SK-N-SH (cell line): ENCODE results near the gene DR1. TPM values are rescaled to one million over a fixed set of nuclear protein-coding genes. Genes with fewer than 3 reads are reported as not detected.
A peak's percentile ranks its signal among the peaks of the same experiment; 100 is the strongest.

Experiments used
- CTCF ChIA-PET: fragments of 300-600, 350-600 bp; formaldehyde crosslinking; extraction: SDS; loops from one replicate; lab custom pipeline; 2021; lab: Yijun Ruan, JAX
- POLR2A ChIA-PET: fragments of 350-600 bp; sonication (Branson Sonifier 250); formaldehyde crosslinking; extraction: SDS; loops from one replicate; lab custom pipeline; 2020; ENCODE audit warnings: antibody characterized with exemption, inconsistent platforms; lab: Yijun Ruan, JAX
- DNase-seq: peaks from one replicate; pipeline ENCODE4 v3.0.0; 2012
- H2AFZ ChIP-seq: fragments of 200-600 bp; sonication (generic); 2 replicates; pipeline ENCODE4 v1.8.1; 2016; ENCODE audit warnings: antibody characterized with exemption, mild to moderate bottlenecking, low read depth
- H3F3A ChIP-seq: fragments of 200-600 bp; sonication (generic); replicated peaks from 2 replicates; pipeline ENCODE3; 2016; ENCODE audit warnings: antibody characterized with exemption, mild to moderate bottlenecking; ENCODE audit not compliant: insufficient read depth
- H3K27ac ChIP-seq, 2 experiments: fragments of 200-500 bp in 1 of 2; fragments of 200-600 bp in 1 of 2; sonication (Bioruptor generic) in 1 of 2; sonication (generic), shearing (Covaris generic) in 1 of 2; 2 replicates each; pipeline versions ENCODE4 v1.5.1 to v1.6.1; 2014 to 2016; ENCODE audit warnings: low read depth in 2 of 2, inconsistent platforms in 1 of 2, low read length in 1 of 2, mild to moderate bottlenecking in 1 of 2, mixed read lengths in 1 of 2
- H3K27me3 ChIP-seq: fragments of 200-600 bp; sonication (generic), shearing (Covaris generic); 2 replicates; pipeline ENCODE4 v1.6.1; 2016; ENCODE audit warnings: mixed run types; ENCODE audit not compliant: insufficient read depth
- H3K36me3 ChIP-seq, 2 experiments: fragments of 200-500 bp in 1 of 2; fragments of 200-600 bp in 1 of 2; sonication (Bioruptor generic) in 1 of 2; sonication (generic) in 1 of 2; replicated peaks in 1 of 2; 2 replicates each; pipeline versions ENCODE3 to v1.5.1; 2014 to 2016; ENCODE audit warnings: low read length in 1 of 2, mild to moderate bottlenecking in 1 of 2; ENCODE audit not compliant: insufficient read depth in 2 of 2, control insufficient read depth in 1 of 2
- H3K4me1 ChIP-seq, 2 experiments: fragments of 200-500 bp in 1 of 2; fragments of 200-600 bp in 1 of 2; sonication (Bioruptor generic) in 1 of 2; sonication (generic), shearing (Covaris generic) in 1 of 2; 2 replicates each; pipeline versions ENCODE4 v1.5.1 to v1.6.1; 2014 to 2016; ENCODE audit warnings: low read depth in 1 of 2, low read length in 1 of 2, mixed run types in 1 of 2; ENCODE audit not compliant: insufficient read depth in 2 of 2, control insufficient read depth in 1 of 2
- H3K4me2 ChIP-seq: fragments of 200-600 bp; sonication (generic), shearing (Covaris generic); 2 replicates; pipeline ENCODE4 v1.6.1; 2017; ENCODE audit warnings: mixed run types
- H3K4me3 ChIP-seq, 2 experiments: fragments of 200-500 bp in 1 of 2; fragments of 200-600 bp in 1 of 2; sonication (Bioruptor generic) in 1 of 2; sonication (generic), shearing (Covaris generic) in 1 of 2; 2 replicates each; pipeline versions ENCODE4 v1.5.1 to v1.8.1; 2014 to 2016; ENCODE audit warnings: low read depth in 2 of 2, inconsistent platforms in 1 of 2, low read length in 1 of 2, mild to moderate bottlenecking in 1 of 2, mixed read lengths in 1 of 2, moderate library complexity in 1 of 2
- H3K79me2 ChIP-seq: fragments of 200-600 bp; sonication (generic); 2 replicates; pipeline ENCODE4 v1.8.1; 2017; ENCODE audit warnings: mild to moderate bottlenecking; ENCODE audit not compliant: insufficient read depth
- H3K9ac ChIP-seq: fragments of 200-600 bp; sonication (generic); 2 replicates; pipeline ENCODE4 v1.6.1; 2017; ENCODE audit warnings: mixed run types
- H3K9me2 ChIP-seq: fragments of 200-600 bp; sonication (generic); 2 replicates; pipeline ENCODE4 v1.6.1; 2017; ENCODE audit warnings: mixed run types
- H3K9me3 ChIP-seq: fragments of 200-600 bp; sonication (generic); 2 replicates; pipeline ENCODE4 v1.6.1; 2017; ENCODE audit warnings: mixed run types, mild to moderate bottlenecking, moderate library complexity
- H4K20me1 ChIP-seq: fragments of 200-600 bp; sonication (generic); 2 replicates; pipeline ENCODE4 v1.6.1; 2017; ENCODE audit warnings: mild to moderate bottlenecking, mixed run types; ENCODE audit not compliant: insufficient read depth
- CHD2 ChIP-seq: fragments of 150-350 bp; IDR thresholded peaks from 2 replicates; pipeline ENCODE4 v1.6.1; 2018; ENCODE audit warnings: low read length; ENCODE audit not compliant: partially characterized antibody
- CTCF ChIP-seq: fragments of 200-600 bp; sonication (generic); IDR thresholded peaks from 2 replicates; pipeline ENCODE4 v1.6.1; 2017; ENCODE audit warnings: antibody characterized with exemption, mild to moderate bottlenecking, moderate library complexity
- FOSL2 ChIP-seq: IDR thresholded peaks from 2 replicates; pipeline ENCODE4 v1.4.0; 2012; ENCODE audit warnings: low read depth, mild to moderate bottlenecking, moderate library complexity, borderline replicate concordance
- GABPA ChIP-seq: IDR thresholded peaks from 2 replicates; pipeline ENCODE4 v1.4.0; 2012; ENCODE audit warnings: low read depth, mild to moderate bottlenecking
- MAX ChIP-seq: IDR thresholded peaks from 2 replicates; pipeline ENCODE4 v1.4.0; 2012; ENCODE audit warnings: low read depth
- MEF2A ChIP-seq: IDR thresholded peaks from 2 replicates; pipeline ENCODE4 v1.4.0; 2012; ENCODE audit warnings: low read depth, borderline replicate concordance
- RAD21 ChIP-seq: IDR thresholded peaks from 2 replicates; pipeline ENCODE4 v1.6.1; 2012; ENCODE audit warnings: mild to moderate bottlenecking, low read length
- RFX5 ChIP-seq: IDR thresholded peaks from 2 replicates; pipeline ENCODE4 v1.6.1; 2012; ENCODE audit warnings: mild to moderate bottlenecking, improper control_type of control experiment, low read length
- SMC3 ChIP-seq: IDR thresholded peaks from 2 replicates; pipeline ENCODE4 v1.6.1; 2012; ENCODE audit warnings: low read depth, low read length, improper control_type of control experiment
- TEAD4 ChIP-seq: IDR thresholded peaks from 2 replicates; pipeline ENCODE4 v1.4.0; 2012; ENCODE audit warnings: mild to moderate bottlenecking, borderline replicate concordance; ENCODE audit not compliant: insufficient read depth
- YY1 ChIP-seq: IDR thresholded peaks from 2 replicates; pipeline ENCODE4 v1.4.0; 2012; ENCODE audit warnings: low read depth, mild to moderate bottlenecking
- WGBS: methylation state at CpG from one replicate; pipeline ENCODE4 v1.1.6; 2017; ENCODE audit warnings: low lambda C conversion rate; 5-methylcytosine and 5-hydroxymethylcytosine counted together
- polyA plus RNA-seq, 3 experiments: library from polyadenylated mRNA; depleted of rRNA; stranded (reverse); fragments of >200 nt; gene quantifications; 2 replicates each; pipeline ENCODE4 v1.2.3, GENCODE V29; 2012
- TF ChIP-seq, protein P1 (sequence below): IDR thresholded peaks from 2 replicates; pipeline ENCODE4 v1.6.1; 2012; ENCODE audit warnings: mild to moderate bottlenecking, low read depth, low read length, moderate library complexity

The DR1 gene
- polyA plus RNA-seq, 1 of the 3 experiments (the other 2 are of a cell fraction): 12.8 TPM

- peaks cover 66% of the 10 kb centered on the region for H3K79me2 ChIP-seq
- no peaks in the 10 kb centered on the region; a peak in 1 of 4 replicates for H3K4me1 ChIP-seq
- ChIA-PET CTCF (interaction anchor here (1.0 to 3.2 kb wide), 3 partner anchors 12 to 485 kb away, joined by 3 to 17 read pairs (median 4); no protein-coding TSS in a partner anchor), POLR2A (interaction anchor here (1.1 to 1.6 kb wide), 3 partner anchors 104 to 535 kb away, joined by 3 to 11 read pairs (median 7); partner anchors contain the start of genes DNTTIP2 and MTF2)
- peaks cover 8 to 10% of the 10 kb centered on the region in 2 experiments for H3K36me3 ChIP-seq
- H3K27ac ChIP-seq: no peak overlapping the region
- H3K9ac ChIP-seq: no peak overlapping the region
- peaks cover 29% of the 10 kb centered on the region for H4K20me1 ChIP-seq
- no peaks in the 10 kb centered on the region for H3K9me2 ChIP-seq
- H2AFZ ChIP-seq: no peak overlapping the region
- H3F3A ChIP-seq: peaks cover 8% of the 10 kb centered on the region
- WGBS: 79% methylated on average over 6 of the region's 6 CpGs
- DNase-seq: no peak
- TF ChIP-seq FOSL2: no peak
- no peak for TF ChIP-seq SMC3
- H3K4me2 ChIP-seq: no peak overlapping the region
- H3K4me3 ChIP-seq: no peak overlapping the region; a peak in 2 of 4 replicates
- no peaks in the 10 kb centered on the region for H3K27me3 ChIP-seq
- H3K9me3 ChIP-seq: no peaks in the 10 kb centered on the region
Observed at GRCh38 chr1:93344484-93344883, 1.2 kb upstream of the DR1 start.

DNA sequence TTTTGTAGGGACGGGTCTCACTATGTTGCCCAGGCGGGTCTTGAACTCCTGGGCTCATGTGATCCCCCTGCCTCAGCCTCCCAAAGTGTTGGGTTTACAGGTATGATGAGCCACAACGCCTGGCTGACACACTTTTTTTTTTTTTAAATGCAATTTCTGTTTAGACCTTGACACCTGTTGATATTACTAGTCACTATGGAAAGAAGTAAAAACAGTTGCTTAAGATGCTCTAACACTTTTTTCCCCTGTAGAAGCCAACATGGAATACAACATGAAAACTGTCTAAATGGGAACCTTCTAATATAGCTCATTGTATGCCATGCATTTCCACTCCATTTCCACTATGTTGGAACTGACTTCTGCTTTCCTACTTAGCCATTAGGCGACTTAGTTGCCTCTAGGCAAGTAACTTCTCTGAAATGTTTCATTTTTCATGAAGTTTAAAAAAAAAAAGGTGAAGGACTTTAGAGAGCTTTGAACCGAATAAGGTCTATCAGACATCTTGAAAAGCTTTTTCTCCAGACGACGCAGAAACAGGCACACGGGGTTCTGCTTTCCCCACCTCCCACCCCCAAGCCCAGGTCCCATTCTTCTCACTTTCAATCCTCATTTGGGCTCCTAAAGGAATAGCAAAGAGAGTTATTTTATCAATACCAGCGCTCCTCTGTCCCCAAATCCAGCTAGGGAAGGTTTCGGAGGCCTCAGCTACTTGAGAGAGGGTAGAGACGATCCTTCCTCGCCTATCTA, 648 bp upstream of the DR1 start:
- H3F3A ChIP-seq: peaks cover 8% of the 10 kb centered on the region
- peaks cover 33% of the 10 kb centered on the region for H4K20me1 ChIP-seq
- peaks cover 12 to 14% of the 10 kb centered on the region in 2 experiments for H3K36me3 ChIP-seq
- no peaks in the 10 kb centered on the region for H3K9me3 ChIP-seq
- H3K9ac ChIP-seq: peak overlapping the region; percentile 99
- 20% methylated on average over 12 of the region's 12 CpGs for WGBS
- no peaks in the 10 kb centered on the region for H3K9me2 ChIP-seq
- H3K4me2 ChIP-seq: peak overlapping the region; percentile 83
- no peak for DNase-seq
- peak overlapping the region; percentile 91 to 96 for H3K4me3 ChIP-seq
- H3K4me1 ChIP-seq: peaks cover under 1 to 1% of the 10 kb centered on the region in 2 experiments; a peak in 2 of 4 replicates
- CTCF ChIA-PET: interaction anchor here (0.7 to 3.2 kb wide), 5 partner anchors 11 to 563 kb away, joined by 3 to 17 read pairs (median 3); no protein-coding TSS in a partner anchor
- H2AFZ ChIP-seq: peak overlapping the region; percentile 88
- POLR2A ChIA-PET: interaction anchor here (0.6 to 1.6 kb wide), 6 partner anchors 10 to 534 kb away, joined by 3 to 11 read pairs (median 5); partner anchors contain the start of genes DNTTIP2 and MTF2
- H3K79me2 ChIP-seq: peaks cover 72% of the 10 kb centered on the region
- H3K27ac ChIP-seq: peak overlapping the region; percentile 98 to 99
- TF ChIP-seq GABPA: no peak
- TF ChIP-seq FOSL2: no peak
- no peak for TF ChIP-seq MEF2A
- no peak for TF ChIP-seq MAX
- no peak for TF ChIP-seq CTCF
- TF ChIP-seq RAD21: no peak
- TF ChIP-seq RFX5: no peak
- TF ChIP-seq TEAD4: no peak
- no peak for TF ChIP-seq CHD2
- TF ChIP-seq, protein P1, sequence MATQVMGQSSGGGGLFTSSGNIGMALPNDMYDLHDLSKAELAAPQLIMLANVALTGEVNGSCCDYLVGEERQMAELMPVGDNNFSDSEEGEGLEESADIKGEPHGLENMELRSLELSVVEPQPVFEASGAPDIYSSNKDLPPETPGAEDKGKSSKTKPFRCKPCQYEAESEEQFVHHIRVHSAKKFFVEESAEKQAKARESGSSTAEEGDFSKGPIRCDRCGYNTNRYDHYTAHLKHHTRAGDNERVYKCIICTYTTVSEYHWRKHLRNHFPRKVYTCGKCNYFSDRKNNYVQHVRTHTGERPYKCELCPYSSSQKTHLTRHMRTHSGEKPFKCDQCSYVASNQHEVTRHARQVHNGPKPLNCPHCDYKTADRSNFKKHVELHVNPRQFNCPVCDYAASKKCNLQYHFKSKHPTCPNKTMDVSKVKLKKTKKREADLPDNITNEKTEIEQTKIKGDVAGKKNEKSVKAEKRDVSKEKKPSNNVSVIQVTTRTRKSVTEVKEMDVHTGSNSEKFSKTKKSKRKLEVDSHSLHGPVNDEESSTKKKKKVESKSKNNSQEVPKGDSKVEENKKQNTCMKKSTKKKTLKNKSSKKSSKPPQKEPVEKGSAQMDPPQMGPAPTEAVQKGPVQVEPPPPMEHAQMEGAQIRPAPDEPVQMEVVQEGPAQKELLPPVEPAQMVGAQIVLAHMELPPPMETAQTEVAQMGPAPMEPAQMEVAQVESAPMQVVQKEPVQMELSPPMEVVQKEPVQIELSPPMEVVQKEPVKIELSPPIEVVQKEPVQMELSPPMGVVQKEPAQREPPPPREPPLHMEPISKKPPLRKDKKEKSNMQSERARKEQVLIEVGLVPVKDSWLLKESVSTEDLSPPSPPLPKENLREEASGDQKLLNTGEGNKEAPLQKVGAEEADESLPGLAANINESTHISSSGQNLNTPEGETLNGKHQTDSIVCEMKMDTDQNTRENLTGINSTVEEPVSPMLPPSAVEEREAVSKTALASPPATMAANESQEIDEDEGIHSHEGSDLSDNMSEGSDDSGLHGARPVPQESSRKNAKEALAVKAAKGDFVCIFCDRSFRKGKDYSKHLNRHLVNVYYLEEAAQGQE: no peak
- TF ChIP-seq YY1: no peak
- no peaks in the 10 kb centered on the region for H3K27me3 ChIP-seq
